ENCODE measurements around the gene USP16.
"Not testable (repeated sequence)": the region's sequence is repeated elsewhere in the genome, so short reads cannot be mapped to it uniquely, and the experiment has no call there.

Gene USP16

GRCh38 chr21:29034678-29035077 is 10.2 kb downstream of the USP16 start:
- no peak for DNase-seq

- DNase-seq: no peak
Observed at GRCh38 chr21:29052224-29052623, 27.8 kb downstream of the USP16 start.

GRCh38 chr21:29053011-29053553 is 28.6 kb downstream of the USP16 start:
- no peak for DNase-seq

- no peak for DNase-seq
Observed at GRCh38 chr21:29053656-29054055, 29.2 kb downstream of the USP16 start.

GRCh38 chr21:29055080-29055479 is 30.6 kb downstream of the USP16 start:
- no peak for DNase-seq

- DNase-seq: no peak
Observed at GRCh38 chr21:29056005-29056404, 31.5 kb downstream of the USP16 start.

- DNase-seq: no peak
Observed at GRCh38 chr21:29056538-29057050, 32.1 kb downstream of the USP16 start.

GRCh38 chr21:29064850-29065481 is 40.5 kb downstream of the USP16 start:
- DNase-seq: no peak

- no peak for DNase-seq
Observed at GRCh38 chr21:29072873-29073221, 48.4 kb downstream of the USP16 start.

GRCh38 chr21:29073222-29074006 is 48.9 kb downstream of the USP16 start, which contains the start of gene CCT8:
Gene CCT8 (minus strand): TSS chr21:29073648. CDS start chr21:29073590, 58 bp downstream.
- peak; percentile 99 for DNase-seq

GRCh38 chr21:29074007-29074376 is 49.5 kb downstream of the USP16 start:
- DNase-seq: no peak

GRCh38 chr21:29074783-29075182 is 50.3 kb downstream of the USP16 start:
- DNase-seq: no peak

GRCh38 chr21:29075706-29076466 is 51.4 kb downstream of the USP16 start:
- no peak for DNase-seq

- not testable (repeated sequence) for DNase-seq
Observed at GRCh38 chr21:29076731-29077640, 52.5 kb downstream of the USP16 start.

- DNase-seq: no peak
Observed at GRCh38 chr21:29077651-29078090, 53.2 kb downstream of the USP16 start.

- no peak for DNase-seq
Observed at GRCh38 chr21:29078869-29079767, 54.6 kb downstream of the USP16 start.

GRCh38 chr21:29080454-29080941 is 56.0 kb downstream of the USP16 start:
- DNase-seq: no peak

GRCh38 chr21:29082046-29082815 is 57.8 kb downstream of the USP16 start:
- no peak for DNase-seq

- DNase-seq: no peak
Observed at GRCh38 chr21:29083306-29083705, 58.8 kb downstream of the USP16 start.

GRCh38 chr21:29084372-29084771 is 59.9 kb downstream of the USP16 start:
- DNase-seq: no peak
